Measurements from ENCODE around the gene ACAP3. TPM values are rescaled to one million over a fixed set of nuclear protein-coding genes. Genes with fewer than 3 reads are reported as not detected.

ACAP3 gene
- total RNA-seq, 1 donor from 2014 or later: 34.0 TPM

DNA sequence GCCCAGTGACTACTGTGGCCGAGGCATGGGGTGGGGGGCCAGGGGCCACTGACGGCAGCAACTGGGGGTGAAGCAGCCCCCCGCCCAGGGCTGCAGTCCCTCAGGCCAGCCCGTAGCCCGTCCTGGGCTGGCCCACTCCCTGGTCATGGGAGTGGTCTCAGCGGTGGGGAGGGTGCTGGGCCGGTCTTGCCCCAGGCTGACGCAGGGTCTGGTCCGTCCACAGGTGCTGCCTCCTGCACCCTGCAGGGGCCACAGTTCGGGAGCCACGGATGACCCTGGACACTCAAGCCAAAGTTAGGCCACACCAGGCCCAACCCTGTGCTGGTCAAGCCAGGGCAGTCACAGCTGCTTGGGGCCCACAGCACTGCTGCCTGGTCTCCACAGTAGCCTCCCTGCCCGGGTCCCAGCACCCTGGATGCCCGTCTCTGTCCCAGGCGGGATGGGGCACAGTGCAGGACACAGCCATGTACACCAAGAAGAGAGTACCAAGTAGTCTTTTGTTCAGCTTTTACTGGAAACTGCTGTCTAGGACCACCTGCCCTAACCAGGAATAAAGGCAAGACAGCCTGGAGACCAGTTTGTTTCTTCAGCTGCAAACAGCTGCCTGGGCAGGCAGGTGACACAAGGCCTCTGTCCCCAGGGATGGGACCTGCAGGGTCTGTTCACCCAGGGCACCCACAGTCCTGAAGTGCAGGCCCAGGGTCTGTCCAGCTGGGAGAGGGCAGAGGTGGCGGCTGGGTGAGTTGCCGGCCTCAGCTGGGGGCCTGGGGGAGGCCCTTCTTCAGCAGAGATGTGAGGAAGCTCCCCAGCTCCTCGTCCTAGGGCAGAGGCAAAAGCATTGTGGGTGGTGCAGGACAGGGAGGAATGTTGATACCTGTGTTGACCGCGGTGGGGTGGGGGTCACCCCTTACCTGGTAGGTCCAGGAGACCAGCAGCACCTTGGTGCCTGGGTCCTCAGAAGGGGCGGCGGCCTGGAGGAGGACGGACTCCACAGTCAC is 3.7 kb upstream of the ACAP3 start:
- no peaks in the 10 kb centered on the region for H3K27me3 ChIP-seq (ENCODE audit: control insufficient read depth, insufficient read depth, low read length)
- H3K4me3 ChIP-seq (ENCODE audit: low read depth, low read length): no peak overlapping the region
- no peak for DNase-seq (ENCODE audit: low read depth)
- FAIRE-seq: no peak
- peaks cover 34% of the 10 kb centered on the region for H3K36me3 ChIP-seq (ENCODE audit: control insufficient read depth, insufficient read depth, low read length)
- TF ChIP-seq, protein P1, sequence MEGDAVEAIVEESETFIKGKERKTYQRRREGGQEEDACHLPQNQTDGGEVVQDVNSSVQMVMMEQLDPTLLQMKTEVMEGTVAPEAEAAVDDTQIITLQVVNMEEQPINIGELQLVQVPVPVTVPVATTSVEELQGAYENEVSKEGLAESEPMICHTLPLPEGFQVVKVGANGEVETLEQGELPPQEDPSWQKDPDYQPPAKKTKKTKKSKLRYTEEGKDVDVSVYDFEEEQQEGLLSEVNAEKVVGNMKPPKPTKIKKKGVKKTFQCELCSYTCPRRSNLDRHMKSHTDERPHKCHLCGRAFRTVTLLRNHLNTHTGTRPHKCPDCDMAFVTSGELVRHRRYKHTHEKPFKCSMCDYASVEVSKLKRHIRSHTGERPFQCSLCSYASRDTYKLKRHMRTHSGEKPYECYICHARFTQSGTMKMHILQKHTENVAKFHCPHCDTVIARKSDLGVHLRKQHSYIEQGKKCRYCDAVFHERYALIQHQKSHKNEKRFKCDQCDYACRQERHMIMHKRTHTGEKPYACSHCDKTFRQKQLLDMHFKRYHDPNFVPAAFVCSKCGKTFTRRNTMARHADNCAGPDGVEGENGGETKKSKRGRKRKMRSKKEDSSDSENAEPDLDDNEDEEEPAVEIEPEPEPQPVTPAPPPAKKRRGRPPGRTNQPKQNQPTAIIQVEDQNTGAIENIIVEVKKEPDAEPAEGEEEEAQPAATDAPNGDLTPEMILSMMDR (IDR thresholded peaks at IDR 0.05; ENCODE audit: insufficient read depth, low read length, severe bottlenecking): no peak

DNA sequence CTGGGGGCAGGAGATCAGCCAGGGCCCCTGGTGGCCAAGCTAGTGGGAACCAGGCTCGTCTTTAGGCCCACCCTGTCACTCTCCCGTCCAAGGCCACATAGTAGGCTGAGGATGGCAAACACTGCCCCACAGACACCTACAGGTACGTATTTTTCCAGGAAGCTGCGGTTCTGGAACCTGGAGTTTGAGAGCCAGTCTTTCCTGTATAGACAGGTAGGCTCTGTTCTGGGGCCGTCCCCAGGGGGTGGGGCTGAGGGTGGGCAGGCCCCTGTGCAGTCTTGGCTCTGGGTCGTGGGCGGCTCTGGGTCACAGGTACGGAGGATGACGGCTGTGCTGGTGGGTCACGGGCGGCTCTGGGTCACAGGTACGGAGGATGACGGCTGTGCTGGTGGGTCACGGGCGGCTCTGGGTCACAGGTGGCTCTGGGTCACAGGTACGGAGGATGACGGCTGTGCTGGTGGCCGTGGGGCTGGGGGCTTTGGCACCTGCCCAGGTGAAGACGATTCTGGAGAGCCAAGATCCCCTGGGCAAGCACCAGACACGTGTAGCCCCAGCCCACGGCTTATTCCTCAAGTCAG is 2.8 kb upstream of the ACAP3 start:
- H3K36me3 ChIP-seq (ENCODE audit: control insufficient read depth, insufficient read depth, low read length): peaks cover 34% of the 10 kb centered on the region
- FAIRE-seq: no peak
- DNase-seq (ENCODE audit: low read depth): no peak
- no peak overlapping the region for H3K4me3 ChIP-seq (ENCODE audit: low read depth, low read length)
- no peaks in the 10 kb centered on the region for H3K27me3 ChIP-seq (ENCODE audit: control insufficient read depth, insufficient read depth, low read length)
- TF ChIP-seq, protein P1 (IDR thresholded peaks at IDR 0.05; ENCODE audit: insufficient read depth, low read length, severe bottlenecking): no peak

GRCh38 chr1:1310109-1310385 is 2.3 kb upstream of the ACAP3 start:
- Histone ChIP-seq H3K36me3 (ENCODE audit: control insufficient read depth, insufficient read depth, low read length) (peaks cover 33% of the 10 kb centered on the region), H3K4me3 (ENCODE audit: low read depth, low read length) (no peak overlapping the region), H3K27me3 (ENCODE audit: control insufficient read depth, insufficient read depth, low read length) (no peaks in the 10 kb centered on the region)
- FAIRE-seq (no peak), DNase-seq (ENCODE audit: low read depth) (no peak)
- TF ChIP-seq, protein P1 (IDR thresholded peaks at IDR 0.05; ENCODE audit: insufficient read depth, low read length, severe bottlenecking): no peak

DNA sequence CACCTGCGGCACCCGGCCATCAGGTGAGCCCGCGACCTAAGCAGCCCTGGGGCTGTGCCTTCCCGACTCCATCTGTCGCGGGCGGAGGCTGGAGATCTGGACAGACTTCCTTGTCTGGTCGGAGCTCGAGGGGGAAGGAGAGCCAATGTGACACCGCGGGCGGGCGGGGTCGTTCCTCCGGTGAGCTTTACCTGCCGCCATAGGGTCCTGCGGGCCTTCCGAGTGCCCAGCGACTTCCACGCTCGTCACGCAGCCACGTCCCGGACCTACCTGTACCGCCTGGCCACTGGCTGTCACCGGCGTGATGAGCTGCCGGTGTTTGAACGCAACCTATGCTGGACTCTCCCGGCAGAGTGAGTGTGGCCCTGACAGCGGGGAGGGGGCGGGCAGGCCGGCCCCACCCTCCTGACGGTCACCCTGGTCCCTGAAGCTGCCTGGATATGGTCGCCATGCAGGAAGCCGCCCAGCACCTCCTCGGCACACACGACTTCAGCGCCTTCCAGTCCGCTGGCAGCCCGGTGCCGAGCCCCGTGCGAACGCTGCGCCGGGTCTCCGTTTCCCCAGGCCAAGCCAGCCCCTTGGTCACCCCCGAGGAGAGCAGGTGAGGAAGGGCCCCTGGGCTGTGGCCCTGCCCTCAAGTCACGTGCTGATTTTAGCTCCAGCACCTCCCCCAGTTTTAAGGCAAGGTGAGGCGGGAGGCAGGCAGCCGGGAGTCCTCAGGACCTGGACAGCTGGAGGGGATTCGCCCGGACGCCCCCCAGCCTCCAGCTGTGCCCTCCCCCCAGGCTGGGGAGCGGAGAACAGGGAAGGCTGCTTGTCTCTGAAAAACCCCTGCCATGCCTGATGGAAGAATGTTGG is 1.8 kb upstream of the ACAP3 start:
- Histone ChIP-seq H3K27me3 (ENCODE audit: control insufficient read depth, insufficient read depth, low read length) (no peaks in the 10 kb centered on the region), H3K4me3 (ENCODE audit: low read depth, low read length) (peak overlapping the region; percentile 86), H3K36me3 (ENCODE audit: control insufficient read depth, insufficient read depth, low read length) (peaks cover 31% of the 10 kb centered on the region)
- TF ChIP-seq, protein P1 (IDR thresholded peaks at IDR 0.05; ENCODE audit: insufficient read depth, low read length, severe bottlenecking): no peak
- DNase-seq (ENCODE audit: low read depth) (no peak), FAIRE-seq (no peak)

GRCh38 chr1:1308756-1309250 is 1.1 kb upstream of the ACAP3 start:
- FAIRE-seq: no peak
- DNase-seq (ENCODE audit: low read depth): no peak
- H3K36me3 ChIP-seq (ENCODE audit: control insufficient read depth, insufficient read depth, low read length): peaks cover 26% of the 10 kb centered on the region
- no peaks in the 10 kb centered on the region for H3K27me3 ChIP-seq (ENCODE audit: control insufficient read depth, insufficient read depth, low read length)
- TF ChIP-seq, protein P1 (IDR thresholded peaks at IDR 0.05; ENCODE audit: insufficient read depth, low read length, severe bottlenecking): no peak
- H3K4me3 ChIP-seq (ENCODE audit: low read depth, low read length): peak overlapping the region; percentile 86
